Astrocyte (in vitro differentiated cells and primary cell): ENCODE results near the gene SLC22A14.

ENCODE experiments used
- EZH2 ChIP-seq: IDR thresholded peaks from 2 replicates; pipeline ENCODE4 v1.6.1; 2012; ENCODE audit warnings: mild to moderate bottlenecking, low read length, inconsistent platforms; ENCODE audit not compliant: insufficient read depth
- TF ChIP-seq, protein P1 (sequence below): IDR thresholded peaks from 2 replicates; pipeline ENCODE4 v1.5.1; 2011; ENCODE audit warnings: low read depth, mild to moderate bottlenecking, inconsistent platforms, low read length, moderate library complexity; ENCODE audit not compliant: insufficient read depth

DNA sequence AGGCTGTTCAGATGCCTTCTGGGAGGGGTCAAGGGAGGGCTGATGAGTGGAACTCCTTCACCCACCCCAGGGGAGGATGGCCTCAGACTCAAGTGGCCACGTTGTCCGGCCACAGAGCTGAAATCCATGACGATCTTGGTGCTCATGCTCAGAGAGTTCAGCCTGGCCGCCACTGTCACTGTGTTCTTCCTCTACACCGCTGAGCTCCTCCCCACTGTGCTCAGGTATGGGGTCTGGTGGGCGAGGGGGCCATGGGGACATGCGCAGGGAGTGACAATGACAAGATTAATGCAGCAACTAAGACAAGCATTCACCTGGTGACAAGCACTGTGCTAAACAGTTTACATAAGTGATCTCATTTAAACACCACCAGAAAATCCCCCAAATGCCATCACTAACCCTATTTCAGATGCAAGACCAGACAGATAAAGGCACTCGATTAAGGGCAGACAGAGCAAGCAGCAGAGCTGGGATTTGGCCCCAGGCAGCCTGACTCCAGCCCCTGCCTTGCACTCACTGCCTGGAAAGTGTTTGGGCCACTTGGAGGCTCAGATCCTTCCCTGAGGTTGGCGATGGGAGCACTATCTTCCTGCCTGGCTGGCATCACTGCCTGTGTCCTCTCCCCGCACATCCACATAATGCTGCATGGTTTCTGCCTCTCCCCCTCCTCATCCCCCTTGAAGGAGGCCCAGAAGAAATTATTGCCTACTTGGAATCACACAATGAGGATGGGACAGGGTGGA lies 33.6 kb downstream of the SLC22A14 start:
- TF ChIP-seq, protein P1, sequence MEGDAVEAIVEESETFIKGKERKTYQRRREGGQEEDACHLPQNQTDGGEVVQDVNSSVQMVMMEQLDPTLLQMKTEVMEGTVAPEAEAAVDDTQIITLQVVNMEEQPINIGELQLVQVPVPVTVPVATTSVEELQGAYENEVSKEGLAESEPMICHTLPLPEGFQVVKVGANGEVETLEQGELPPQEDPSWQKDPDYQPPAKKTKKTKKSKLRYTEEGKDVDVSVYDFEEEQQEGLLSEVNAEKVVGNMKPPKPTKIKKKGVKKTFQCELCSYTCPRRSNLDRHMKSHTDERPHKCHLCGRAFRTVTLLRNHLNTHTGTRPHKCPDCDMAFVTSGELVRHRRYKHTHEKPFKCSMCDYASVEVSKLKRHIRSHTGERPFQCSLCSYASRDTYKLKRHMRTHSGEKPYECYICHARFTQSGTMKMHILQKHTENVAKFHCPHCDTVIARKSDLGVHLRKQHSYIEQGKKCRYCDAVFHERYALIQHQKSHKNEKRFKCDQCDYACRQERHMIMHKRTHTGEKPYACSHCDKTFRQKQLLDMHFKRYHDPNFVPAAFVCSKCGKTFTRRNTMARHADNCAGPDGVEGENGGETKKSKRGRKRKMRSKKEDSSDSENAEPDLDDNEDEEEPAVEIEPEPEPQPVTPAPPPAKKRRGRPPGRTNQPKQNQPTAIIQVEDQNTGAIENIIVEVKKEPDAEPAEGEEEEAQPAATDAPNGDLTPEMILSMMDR: no peak
- TF ChIP-seq EZH2: no peak
